SK-N-SH (cell line): ENCODE data around the gene CUX1.

ENCODE experiments used
- ELF1 ChIP-seq: IDR thresholded peaks from 2 replicates; pipeline ENCODE4 v1.4.0; 2012
- EP300 ChIP-seq, 2 experiments: IDR thresholded peaks; 2 replicates each; pipeline versions ENCODE4 v1.4.0 to v1.6.1; 2012; ENCODE audit warnings: borderline replicate concordance in 1 of 2, low read depth in 1 of 2, low read length in 1 of 2
- EZH2phosphoT487 ChIP-seq: fragments of 200-600 bp; sonication (generic); IDR thresholded peaks from 2 replicates; pipeline ENCODE4 v1.6.1; 2017; ENCODE audit warnings: low read depth, mixed run types, mild to moderate bottlenecking, antibody characterized with exemption, moderate library complexity, borderline replicate concordance
- MEF2A ChIP-seq: IDR thresholded peaks from 2 replicates; pipeline ENCODE4 v1.4.0; 2012; ENCODE audit warnings: low read depth, borderline replicate concordance
- MXI1 ChIP-seq: IDR thresholded peaks from 2 replicates; pipeline ENCODE4 v1.6.1; 2012; ENCODE audit warnings: mild to moderate bottlenecking, low read depth, low read length, improper control_type of control experiment
- NFIC ChIP-seq: IDR thresholded peaks from 2 replicates; pipeline ENCODE4 v1.4.0; 2012; ENCODE audit warnings: borderline replicate concordance
- RAD21 ChIP-seq: IDR thresholded peaks from 2 replicates; pipeline ENCODE4 v1.6.1; 2012; ENCODE audit warnings: mild to moderate bottlenecking, low read length
- REST ChIP-seq: IDR thresholded peaks from 2 replicates; pipeline ENCODE4 v1.6.1; 2012; ENCODE audit warnings: mild to moderate bottlenecking, low read depth, low read length, moderate library complexity
- RFX5 ChIP-seq: IDR thresholded peaks from 2 replicates; pipeline ENCODE4 v1.6.1; 2012; ENCODE audit warnings: mild to moderate bottlenecking, improper control_type of control experiment, low read length
- TCF12 ChIP-seq: IDR thresholded peaks from 2 replicates; pipeline ENCODE4 v1.4.0; 2012
- TEAD4 ChIP-seq: IDR thresholded peaks from 2 replicates; pipeline ENCODE4 v1.4.0; 2012; ENCODE audit warnings: mild to moderate bottlenecking, borderline replicate concordance; ENCODE audit not compliant: insufficient read depth
- ZBTB33 ChIP-seq: IDR thresholded peaks from 2 replicates; pipeline ENCODE4 v1.4.0; 2012; ENCODE audit warnings: low read depth, borderline replicate concordance
- TF ChIP-seq, protein P1 (sequence below): fragments of 200-600 bp; sonication (generic); IDR thresholded peaks from 2 replicates; pipeline ENCODE4 v1.6.1; 2017; ENCODE audit warnings: antibody characterized with exemption, mild to moderate bottlenecking, moderate library complexity

- TF ChIP-seq, protein P1, sequence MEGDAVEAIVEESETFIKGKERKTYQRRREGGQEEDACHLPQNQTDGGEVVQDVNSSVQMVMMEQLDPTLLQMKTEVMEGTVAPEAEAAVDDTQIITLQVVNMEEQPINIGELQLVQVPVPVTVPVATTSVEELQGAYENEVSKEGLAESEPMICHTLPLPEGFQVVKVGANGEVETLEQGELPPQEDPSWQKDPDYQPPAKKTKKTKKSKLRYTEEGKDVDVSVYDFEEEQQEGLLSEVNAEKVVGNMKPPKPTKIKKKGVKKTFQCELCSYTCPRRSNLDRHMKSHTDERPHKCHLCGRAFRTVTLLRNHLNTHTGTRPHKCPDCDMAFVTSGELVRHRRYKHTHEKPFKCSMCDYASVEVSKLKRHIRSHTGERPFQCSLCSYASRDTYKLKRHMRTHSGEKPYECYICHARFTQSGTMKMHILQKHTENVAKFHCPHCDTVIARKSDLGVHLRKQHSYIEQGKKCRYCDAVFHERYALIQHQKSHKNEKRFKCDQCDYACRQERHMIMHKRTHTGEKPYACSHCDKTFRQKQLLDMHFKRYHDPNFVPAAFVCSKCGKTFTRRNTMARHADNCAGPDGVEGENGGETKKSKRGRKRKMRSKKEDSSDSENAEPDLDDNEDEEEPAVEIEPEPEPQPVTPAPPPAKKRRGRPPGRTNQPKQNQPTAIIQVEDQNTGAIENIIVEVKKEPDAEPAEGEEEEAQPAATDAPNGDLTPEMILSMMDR = no peak
- TF ChIP-seq RAD21 = no peak
- TF ChIP-seq EZH2phosphoT487 = no peak
- no peak for TF ChIP-seq EP300 (IDR thresholded peaks at IDR 0.05; ENCODE audit: borderline replicate concordance in 1 of 2, low read depth in 1 of 2, low read length in 1 of 2)
- no peak for TF ChIP-seq ZBTB33
- no peak for TF ChIP-seq REST
- no peak for TF ChIP-seq MXI1
- no peak for TF ChIP-seq TEAD4
- no peak for TF ChIP-seq TCF12
- TF ChIP-seq NFIC = no peak
- no peak for TF ChIP-seq ELF1
- TF ChIP-seq MEF2A = no peak
- no peak for TF ChIP-seq RFX5
Observed at GRCh38 chr7:102107474-102108104, 290.2 kb downstream of the CUX1 start.
